NCI-H510A treated with DMSO at 0.1 percent for 48 hours (cell line): ENCODE data around the gene ZFAND4.
"Not testable (repeated sequence)": the region's sequence is repeated elsewhere in the genome, so short reads cannot be mapped to it uniquely, and the experiment has no call there.

ENCODE experiments used
- DNase-seq: peaks from one replicate; lab custom pipeline; 2025; lab: John Stamatoyannopoulos, UW

The ZFAND4 gene

DNA sequence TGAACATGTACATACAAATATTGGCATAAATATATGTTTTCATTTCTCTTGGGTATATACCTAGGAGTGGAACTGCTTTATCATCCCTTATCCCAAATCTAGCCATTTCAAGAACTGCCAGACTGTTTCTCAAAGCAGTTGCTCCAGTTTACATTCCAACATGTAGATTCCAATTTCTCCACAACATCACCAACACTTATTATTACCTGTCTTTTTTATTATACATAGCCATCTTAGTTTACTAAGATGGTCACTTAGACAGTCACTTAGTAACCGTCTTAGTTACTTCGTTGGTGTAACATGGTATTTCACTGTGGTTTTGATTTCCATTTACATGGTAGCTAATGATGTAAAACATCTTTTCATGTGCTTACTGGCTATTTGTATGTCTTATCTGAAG lies 82.7 kb downstream of the ZFAND4 start:
- no peak for DNase-seq

DNA sequence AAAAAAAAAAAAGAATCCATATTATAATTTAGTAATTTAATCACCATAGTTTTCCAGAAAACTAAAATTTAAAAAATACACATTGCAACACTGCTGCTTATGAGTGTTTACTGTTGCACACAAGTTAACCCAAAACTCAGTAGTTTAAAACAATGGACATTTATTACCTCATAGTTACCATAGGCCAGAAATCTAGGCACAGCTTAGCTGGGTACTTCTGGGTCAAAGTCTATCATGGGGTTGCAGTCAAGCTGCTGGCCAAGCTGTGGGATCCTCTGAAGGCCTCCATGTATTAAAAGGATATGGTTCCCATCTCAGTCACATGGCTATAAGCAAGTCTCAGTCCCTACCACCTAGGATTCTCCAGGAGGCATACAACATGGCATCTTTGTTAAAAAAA lies 83.6 kb downstream of the ZFAND4 start:
- no peak for DNase-seq

DNA sequence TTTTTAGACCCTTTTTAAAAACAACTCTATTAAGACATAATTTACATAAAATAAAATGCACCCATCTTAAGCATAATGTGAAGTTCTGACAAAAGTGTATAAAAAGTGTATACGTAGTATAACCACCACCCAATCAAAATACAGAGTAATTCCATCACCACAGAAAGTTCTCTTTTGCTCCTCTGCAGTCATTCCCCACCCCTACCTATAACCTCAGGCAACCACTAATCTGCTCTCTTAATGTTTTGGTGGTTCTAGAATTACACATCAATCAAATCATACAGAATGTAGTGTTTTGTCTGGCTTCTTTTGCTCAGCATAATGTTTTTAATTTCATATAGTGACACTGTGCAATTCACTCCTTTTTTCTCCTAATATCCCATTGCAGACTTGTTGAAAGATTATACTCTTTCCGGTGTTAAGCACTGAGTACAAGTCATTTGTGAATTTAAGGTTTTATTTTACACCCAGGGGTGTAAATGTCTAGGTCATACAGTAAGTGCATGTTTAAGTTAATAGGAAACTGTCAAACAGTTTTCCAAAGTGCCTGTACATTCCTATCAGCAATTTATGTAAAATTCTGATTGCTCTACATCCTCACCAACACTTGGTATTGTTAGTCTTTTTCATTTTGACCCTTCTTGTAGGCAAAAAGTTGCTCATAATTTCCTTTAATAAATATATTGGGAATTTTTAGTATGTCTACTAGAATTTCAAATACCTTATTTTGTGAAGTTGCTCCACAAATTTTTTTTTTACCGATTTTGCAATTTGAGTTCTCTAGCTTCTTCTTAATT lies 86.3 kb downstream of the ZFAND4 start:
- no peak for DNase-seq

DNA sequence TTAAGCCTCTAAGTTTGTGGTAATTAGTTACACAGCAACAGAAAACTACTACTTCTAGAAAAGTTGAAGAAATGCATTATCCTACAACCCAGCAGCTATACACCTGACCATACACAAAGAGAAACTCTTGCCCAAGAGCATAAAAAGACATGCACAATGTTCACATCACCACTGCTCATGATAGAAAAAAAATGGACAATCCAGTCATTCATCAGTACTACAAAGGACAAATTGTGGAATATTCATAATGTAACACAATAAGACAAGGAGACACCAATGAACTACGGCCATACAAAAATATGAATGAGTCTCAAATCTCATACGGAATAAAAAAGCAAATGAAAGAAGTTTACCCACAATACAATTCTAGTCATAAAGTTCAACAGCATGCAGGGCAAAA lies 87.4 kb downstream of the ZFAND4 start:
- DNase-seq: no peak

DNA sequence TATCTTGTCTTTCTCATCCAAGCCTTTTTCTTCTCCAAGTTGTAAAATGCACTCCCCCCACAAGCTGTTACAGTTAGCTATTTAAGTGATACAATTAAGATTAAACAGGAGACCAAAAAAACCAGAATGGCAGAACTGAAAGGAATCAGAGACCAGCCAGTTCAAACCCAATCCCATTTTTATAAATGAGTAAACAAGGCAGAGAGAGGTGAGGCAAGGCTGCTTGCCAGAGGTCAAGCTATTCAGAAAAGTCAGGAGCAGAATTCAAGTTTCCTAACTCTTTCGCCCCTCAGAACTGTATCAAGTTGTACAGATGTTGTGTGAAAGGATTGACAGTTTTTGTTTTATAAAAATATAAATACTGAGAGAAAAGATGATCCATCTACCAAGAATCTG lies 90.2 kb downstream of the ZFAND4 start:
- DNase-seq: no peak

DNA sequence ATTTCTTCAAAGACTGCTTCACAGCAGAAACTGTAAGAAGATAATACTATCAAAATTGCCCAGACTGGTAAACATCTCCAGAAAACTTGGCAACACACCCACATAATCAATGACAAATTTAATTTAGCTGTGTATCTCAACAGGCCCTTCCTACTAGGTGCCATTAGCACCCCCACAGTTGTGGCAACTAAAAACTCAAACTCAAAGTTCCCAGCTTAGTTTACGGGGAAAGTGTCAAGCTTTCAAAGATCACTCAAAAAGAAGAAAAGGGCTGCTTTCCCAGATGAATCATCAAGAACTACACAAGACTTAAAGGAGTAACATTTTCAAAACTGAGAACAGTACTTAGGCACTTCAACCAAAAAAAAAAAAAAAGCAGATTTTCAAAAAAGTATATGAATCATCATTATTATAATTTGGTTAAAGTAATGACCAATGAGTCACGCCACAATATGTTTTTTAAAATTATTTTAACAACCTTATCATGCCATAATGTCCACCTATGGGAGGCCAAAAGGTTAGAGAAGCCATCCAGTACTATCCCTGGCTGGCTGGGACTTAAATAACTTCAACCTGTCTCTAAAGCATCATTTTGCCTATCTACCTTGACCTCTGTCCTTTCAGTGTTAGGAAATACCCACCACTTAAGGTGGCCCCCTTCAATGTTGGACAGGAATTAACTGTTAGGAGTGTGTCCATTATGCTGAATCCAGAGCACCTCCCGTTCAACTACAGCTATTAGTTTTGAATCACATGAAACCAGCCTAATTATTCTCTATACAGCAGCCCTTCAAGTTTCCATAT lies 90.8 kb downstream of the ZFAND4 start:
- DNase-seq: no peak

DNA sequence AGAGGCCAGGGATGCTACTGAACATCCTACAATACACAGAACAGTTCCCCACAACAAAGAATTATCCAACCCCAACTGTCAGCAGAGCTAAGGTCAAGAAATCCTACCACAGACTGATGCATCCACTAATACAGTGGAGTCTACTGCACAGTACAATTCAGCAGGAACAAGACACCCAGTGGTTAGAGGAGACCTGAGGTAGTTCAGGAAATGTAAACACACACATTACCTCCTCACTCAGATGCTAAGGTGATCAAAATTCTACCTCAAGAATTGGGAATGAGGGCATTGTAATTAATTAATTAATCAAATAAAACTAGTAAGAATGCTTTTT lies 91.4 kb downstream of the ZFAND4 start:
- no peak for DNase-seq

DNA sequence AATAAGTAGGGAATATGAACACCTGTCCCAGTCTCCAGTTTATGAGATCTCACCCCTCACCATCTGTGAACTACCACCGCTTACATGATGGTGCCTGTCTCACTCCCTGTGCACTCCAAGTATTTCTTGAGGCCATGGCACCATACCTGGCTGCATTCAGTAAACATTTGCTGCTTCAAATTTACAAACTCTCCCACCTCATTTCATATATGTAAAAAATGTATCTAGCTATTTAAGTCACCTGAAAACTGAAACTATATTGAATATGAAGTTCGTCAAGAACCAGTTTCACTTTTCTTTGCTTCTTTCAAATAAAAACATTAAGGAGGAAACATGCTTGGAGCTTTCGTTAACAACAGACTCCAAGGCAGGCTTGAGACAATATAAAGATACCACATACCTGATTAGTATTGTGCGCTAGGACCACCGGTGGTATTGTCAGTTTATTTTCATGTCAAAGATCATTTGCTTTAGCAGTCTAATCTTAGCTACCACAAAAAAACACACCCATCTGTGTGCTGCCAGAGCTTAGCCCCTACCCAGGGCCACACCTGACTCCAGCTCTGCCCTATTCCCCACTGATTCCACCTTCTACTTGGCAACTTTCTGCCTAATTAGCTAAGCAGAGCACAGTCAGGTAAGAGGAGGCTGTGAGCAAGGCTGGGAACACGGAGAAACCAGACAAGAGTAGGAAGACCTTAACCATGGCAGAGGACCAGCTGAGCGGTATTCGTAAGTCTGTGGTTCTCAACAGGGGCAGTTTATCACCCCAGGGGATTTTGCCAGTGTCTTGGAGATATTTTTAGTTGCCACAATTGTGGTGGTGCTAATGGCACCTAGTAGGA lies 92.0 kb downstream of the ZFAND4 start:
- DNase-seq: no peak

DNA sequence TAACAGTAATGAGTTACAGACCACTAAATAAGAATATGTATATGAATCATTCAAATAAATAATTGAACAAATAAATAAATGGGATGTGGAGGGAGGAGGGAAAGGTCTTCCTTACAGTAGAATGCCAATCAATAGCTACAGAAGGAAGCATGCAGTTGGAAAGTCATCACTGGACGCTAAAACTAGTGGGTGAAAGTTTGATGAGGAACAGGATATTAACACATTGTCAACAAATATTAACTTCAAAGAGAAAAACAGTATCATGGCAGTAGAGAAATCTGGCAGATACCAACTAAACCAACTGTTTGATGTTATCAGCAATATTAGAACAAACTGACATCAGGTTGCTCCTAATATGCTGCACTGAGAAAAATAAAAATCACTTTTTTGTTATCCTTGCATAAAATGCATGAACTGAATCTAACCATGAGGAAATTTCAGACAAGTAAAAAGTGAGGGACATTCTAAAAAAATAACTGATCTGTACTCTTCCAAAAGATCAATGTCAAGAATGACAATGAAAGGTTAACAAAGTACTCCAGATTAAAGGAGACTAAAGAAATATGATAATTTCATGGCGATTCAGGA lies 94.1 kb downstream of the ZFAND4 start:
- no peak for DNase-seq

DNA sequence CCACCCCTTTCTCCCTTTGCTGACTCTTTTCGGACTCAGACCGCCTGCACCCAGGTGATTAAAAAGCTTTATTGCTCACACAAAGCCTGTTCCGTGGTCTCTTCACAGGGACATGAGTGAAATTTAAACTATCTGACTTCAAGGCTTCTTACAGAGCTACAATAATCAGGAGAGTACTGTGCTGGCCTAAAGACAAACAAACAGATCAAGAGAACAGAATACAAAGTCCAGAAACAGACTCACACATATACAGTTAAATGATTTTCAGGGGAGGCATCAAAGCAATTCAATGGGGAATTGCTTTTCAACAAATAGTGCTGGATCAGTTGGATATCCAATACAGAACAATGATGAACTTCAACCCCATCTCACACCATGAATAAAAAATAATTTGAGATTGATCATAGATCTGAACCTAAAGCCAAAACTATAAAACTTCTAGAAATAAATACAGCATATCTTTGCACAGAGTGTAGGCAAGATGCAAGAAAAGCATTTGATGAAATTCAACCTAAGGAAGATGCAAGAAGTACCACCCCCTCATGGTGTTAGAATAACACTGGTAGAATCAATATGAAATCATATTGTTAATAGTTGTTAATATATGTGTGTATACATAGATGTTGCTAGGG lies 96.5 kb downstream of the ZFAND4 start:
- no peak for DNase-seq

DNA sequence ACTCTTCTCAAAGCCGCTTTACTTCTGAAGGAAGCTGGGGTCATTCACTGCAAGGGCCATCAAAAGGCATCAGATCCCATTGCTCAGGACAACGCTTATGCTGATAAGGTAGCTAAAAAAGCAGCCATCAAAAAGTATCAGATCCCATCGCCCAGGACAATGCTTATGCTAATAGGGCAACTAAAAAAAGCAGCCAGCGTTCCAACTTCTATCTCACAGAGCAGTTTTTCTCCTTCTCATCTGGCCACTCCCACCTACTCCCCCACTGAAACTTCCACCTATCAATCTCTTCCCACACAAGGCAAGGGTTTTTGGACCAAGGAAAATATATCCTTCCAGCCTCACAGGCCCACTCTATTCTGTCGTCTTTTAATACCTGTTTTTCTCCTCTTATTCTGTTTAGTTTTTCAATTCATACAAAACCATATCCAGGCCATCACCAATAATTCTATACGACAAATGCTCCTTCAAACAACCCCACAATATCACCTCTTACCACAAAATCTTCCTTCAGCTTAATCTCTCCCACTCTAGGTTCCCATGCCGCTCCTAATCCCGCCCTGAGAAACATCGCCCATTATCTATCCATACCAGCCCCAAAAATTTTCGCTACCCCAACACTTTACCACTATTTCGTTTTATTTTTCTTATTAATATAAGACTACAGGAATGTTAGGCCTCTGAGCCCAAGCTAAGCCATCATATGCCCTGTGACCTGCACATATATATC lies 97.4 kb downstream of the ZFAND4 start:
- not testable (repeated sequence) for DNase-seq

DNA sequence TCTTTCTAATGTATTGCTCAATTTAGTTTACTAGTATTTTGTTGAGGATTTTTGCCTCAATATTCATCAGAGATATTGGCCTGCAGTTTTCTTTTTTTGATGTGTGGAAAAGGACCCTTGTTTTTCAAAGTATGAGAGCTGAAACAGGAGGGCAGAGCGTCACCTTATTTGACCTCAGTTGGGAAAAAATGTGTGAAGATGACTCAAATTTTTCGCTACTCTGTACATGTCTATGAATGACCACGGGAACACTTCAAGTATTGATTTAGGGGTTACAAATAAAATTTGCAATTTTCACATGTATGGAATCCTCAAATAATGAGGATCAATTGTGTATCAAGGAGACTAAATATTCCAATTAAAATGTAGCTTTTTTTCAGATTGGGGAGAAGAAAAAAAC lies 103.1 kb downstream of the ZFAND4 start:
- no peak for DNase-seq

DNA sequence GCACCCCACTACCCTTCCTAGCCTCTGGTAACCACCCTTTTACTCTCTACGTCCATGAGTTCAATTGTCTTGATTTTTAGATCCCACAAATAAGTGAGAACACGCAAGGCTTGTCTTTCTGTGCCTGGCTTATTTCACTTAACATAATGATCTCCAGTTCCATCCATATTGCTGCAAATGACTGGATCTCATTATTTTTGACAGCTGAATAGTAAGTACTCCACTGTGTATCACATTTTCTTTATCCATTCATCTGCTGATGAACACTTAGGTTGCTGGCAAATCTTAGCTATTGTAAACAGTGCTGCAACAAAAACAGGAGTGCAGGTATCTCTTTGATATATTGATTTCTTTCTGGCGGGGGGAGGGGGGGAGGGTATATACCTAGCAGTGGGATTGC lies 106.2 kb downstream of the ZFAND4 start:
- no peak for DNase-seq
